ENCODE results near the gene TMEM233. TPM values are rescaled to one million over a fixed set of nuclear protein-coding genes. Genes with fewer than 3 reads are reported as not detected.

TMEM233 gene
- total and polyA plus RNA-seq, 10 of the 15 experiments (the other 5 are each of a cell fraction or from before 2014, with no cell fraction given), result not detected

- FAIRE-seq (no peak), ATAC-seq (no peak), DNase-seq (ENCODE audit: low read depth, low spot score) (no peak)
- in situ Hi-C loops (cut with MboI) (no loop called here), intact Hi-C loops (cut with micrococcal nuclease; ENCODE audit: unreplicated experiment) (no loop called here)
- no peaks in the 10 kb centered on the region for H4K20me1 ChIP-seq (ENCODE audit: control insufficient read depth, insufficient read depth)
- H3K4me3 ChIP-seq, result no peak overlapping the region
- POLR2A ChIA-PET, result no interaction called here
- H3K27me3 ChIP-seq (replicated peaks in 1 of 2; ENCODE audit: control insufficient read depth in 2 of 2, insufficient read depth in 2 of 2, low read length in 1 of 2), result no peaks in the 10 kb centered on the region
- no peak overlapping the region for H3K4me2 ChIP-seq (ENCODE audit: control insufficient read depth, insufficient read depth)
- H3K4me1 ChIP-seq (ENCODE audit: control insufficient read depth, insufficient read depth, low read length), result no peaks in the 10 kb centered on the region
- H2AFZ ChIP-seq (ENCODE audit: control insufficient read depth, low read depth, low read length), result no peak overlapping the region
- no peaks in the 10 kb centered on the region for H3K9me3 ChIP-seq (replicated peaks; ENCODE audit: control insufficient read depth, insufficient read depth, low read length)
- 38% methylated on average over 2 of the region's 2 CpGs for whole genome bisulfite sequencing (ENCODE audit: insufficient coverage, insufficient replicate concordance, low lambda C conversion rate, missing lambda C conversion rate)
- SMC1A ChIA-PET (ENCODE audit: uncharacterized antibody, unreplicated experiment), result no interaction called here
- RAD21 ChIA-PET (ENCODE audit: unreplicated experiment), result no interaction called here
- no peak for TF ChIP-seq NR2F1 (conservative IDR thresholded peaks at IDR 0.05)
- no peak for TF ChIP-seq ATF2 (IDR thresholded peaks at IDR 0.05; ENCODE audit: low read length)
- TF ChIP-seq TAF1 (IDR thresholded peaks at IDR 0.05; ENCODE audit: borderline replicate concordance, low read depth, low read length), result no peak
- TF ChIP-seq BMI1 (IDR thresholded peaks at IDR 0.05; ENCODE audit: borderline replicate concordance), result no peak
- TF ChIP-seq SIN3A (IDR thresholded peaks at IDR 0.05; ENCODE audit: low read depth, low read length), result no peak
- TF ChIP-seq SMARCA5 (IDR thresholded peaks at IDR 0.05), result no peak
- TF ChIP-seq SMAD1 (IDR thresholded peaks at IDR 0.05; ENCODE audit: low read depth, partially characterized antibody), result no peak
- no peak for TF ChIP-seq ZZZ3 (IDR thresholded peaks at IDR 0.05; ENCODE audit: control insufficient read depth, insufficient read length, low read depth)
- no peak for TF ChIP-seq POLR2A (IDR thresholded peaks at IDR 0.05; ENCODE audit: low read depth, low read length)
- CTCF ChIA-PET, result interaction anchor here (1.4 to 2.1 kb wide), 2 partner anchors 81 to 134 kb away, joined by 4 to 9 read pairs; no protein-coding TSS in a partner anchor
- no peaks in the 10 kb centered on the region for H3K79me2 ChIP-seq (ENCODE audit: control insufficient read depth, insufficient read depth, low read length)
- H3K27ac ChIP-seq (ENCODE audit: control insufficient read depth, insufficient read depth), result no peak overlapping the region
- no TSS peak for BruUV-seq (replicated peaks)
- H3K9ac ChIP-seq (ENCODE audit: control insufficient read depth, insufficient read depth, low read length), result no peak overlapping the region
- no peaks in the 10 kb centered on the region for H3K36me3 ChIP-seq (ENCODE audit: control insufficient read depth in 2 of 2, insufficient read depth in 2 of 2, low read length in 1 of 2)
These were observed 15.5 kb upstream of the TMEM233 start for GRCh38 chr12:119578112-119578511.

Measured in GM12878 (cell line).